Hepatocyte (in vitro differentiated cells): ENCODE data around the gene DNAH6.

Experiments used
- EZH2 ChIP-seq: fragments of 200-600 bp; sonication (generic); IDR thresholded peaks from 2 replicates; pipeline ENCODE4 v1.6.1; 2016; ENCODE audit warnings: antibody characterized with exemption, mild to moderate bottlenecking, borderline replicate concordance
- EZH2phosphoT487 ChIP-seq: fragments of 200-600 bp; sonication (generic); IDR thresholded peaks from one replicate; pipeline ENCODE4 v1.6.1; 2018; ENCODE audit warnings: antibody characterized with exemption, mild to moderate bottlenecking, low read depth, moderate library complexity; ENCODE audit not compliant: unreplicated experiment, severe bottlenecking

DNA sequence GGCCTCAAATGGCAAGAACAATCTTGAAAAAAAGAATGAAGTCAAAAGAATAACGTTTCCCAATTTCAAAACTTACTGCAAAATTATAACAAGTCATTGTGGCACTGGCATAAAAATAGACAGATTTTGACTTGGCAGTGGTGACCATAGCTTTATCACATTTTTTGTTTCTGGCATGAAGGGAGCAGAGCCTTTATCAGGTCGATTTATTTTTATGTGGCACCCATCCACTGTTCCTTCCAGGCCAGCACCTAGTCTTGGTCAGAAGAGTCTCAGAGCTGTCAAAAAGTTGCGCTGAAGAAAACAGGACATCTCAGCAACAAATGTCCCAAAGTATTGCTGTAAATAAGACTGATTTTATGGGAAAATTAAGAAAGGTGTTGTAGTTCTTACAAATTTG is 272.2 kb downstream of the DNAH6 start:
- TF ChIP-seq EZH2phosphoT487, result no peak
- TF ChIP-seq EZH2, result no peak
